ENCODE results near the gene FSIP1.

DNA sequence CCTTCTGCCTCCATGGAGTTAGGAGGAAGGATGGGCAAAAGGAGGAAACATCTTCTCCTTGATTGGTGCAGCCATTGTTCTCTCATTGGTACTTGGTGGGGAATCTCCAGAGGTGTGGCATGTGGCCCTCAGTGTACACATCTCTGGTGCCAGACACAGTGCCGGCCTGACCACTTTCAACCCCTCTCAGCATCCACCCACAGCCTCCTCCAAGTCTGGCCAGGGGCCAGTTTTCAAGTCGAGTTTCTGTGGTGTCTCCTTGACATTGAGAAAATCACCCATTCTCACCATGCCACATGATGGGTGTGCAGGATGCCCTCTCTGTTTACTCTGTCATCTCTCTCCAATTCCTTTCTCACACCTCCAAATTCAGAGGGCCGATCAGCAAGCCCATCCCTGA lies 12.8 kb upstream of the FSIP1 start:
- TF ChIP-seq, protein P1, sequence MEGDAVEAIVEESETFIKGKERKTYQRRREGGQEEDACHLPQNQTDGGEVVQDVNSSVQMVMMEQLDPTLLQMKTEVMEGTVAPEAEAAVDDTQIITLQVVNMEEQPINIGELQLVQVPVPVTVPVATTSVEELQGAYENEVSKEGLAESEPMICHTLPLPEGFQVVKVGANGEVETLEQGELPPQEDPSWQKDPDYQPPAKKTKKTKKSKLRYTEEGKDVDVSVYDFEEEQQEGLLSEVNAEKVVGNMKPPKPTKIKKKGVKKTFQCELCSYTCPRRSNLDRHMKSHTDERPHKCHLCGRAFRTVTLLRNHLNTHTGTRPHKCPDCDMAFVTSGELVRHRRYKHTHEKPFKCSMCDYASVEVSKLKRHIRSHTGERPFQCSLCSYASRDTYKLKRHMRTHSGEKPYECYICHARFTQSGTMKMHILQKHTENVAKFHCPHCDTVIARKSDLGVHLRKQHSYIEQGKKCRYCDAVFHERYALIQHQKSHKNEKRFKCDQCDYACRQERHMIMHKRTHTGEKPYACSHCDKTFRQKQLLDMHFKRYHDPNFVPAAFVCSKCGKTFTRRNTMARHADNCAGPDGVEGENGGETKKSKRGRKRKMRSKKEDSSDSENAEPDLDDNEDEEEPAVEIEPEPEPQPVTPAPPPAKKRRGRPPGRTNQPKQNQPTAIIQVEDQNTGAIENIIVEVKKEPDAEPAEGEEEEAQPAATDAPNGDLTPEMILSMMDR (conservative IDR thresholded peaks at IDR 0.05 in 1 of 2, IDR thresholded peaks at IDR 0.05 in 1 of 2; ENCODE audit: extremely low read depth in 1 of 2, insufficient read depth in 1 of 2, low read depth in 1 of 2, low read length in 2 of 2), result no peak
- TF ChIP-seq EZH2 (IDR thresholded peaks at IDR 0.05; ENCODE audit: borderline replicate concordance, low read length), result no peak

Data from mammary epithelial cell (primary cell).